GM12872 (cell line): Measurements from ENCODE around the gene BCL6.

ENCODE experiments used
- CTCF ChIP-seq: IDR thresholded peaks from 3 replicates; pipeline ENCODE4 v1.5.1; 2011; ENCODE audit warnings: low read depth, mild to moderate bottlenecking, low read length, moderate library complexity; ENCODE audit not compliant: insufficient read depth

BCL6 gene

GRCh38 chr3:187746059-187746441, 782 bp upstream of the BCL6 start:
- TF ChIP-seq CTCF = no peak

GRCh38 chr3:187744169-187745151, 808 bp downstream of the BCL6 start:
- TF ChIP-seq CTCF = no peak

GRCh38 chr3:187743195-187744141, 1.8 kb downstream of the BCL6 start:
- no peak for TF ChIP-seq CTCF

GRCh38 chr3:187742351-187743171, 2.7 kb downstream of the BCL6 start:
- TF ChIP-seq CTCF = no peak

- TF ChIP-seq CTCF = peak; percentile 64
These were observed 3.6 kb downstream of the BCL6 start for GRCh38 chr3:187741403-187742350.

- TF ChIP-seq CTCF = peak; percentile 85
These were observed 4.6 kb downstream of the BCL6 start for GRCh38 chr3:187740421-187741399.
